GM12878 (cell line): ENCODE measurements around the gene C14orf119. TPM values are rescaled to one million over a fixed set of nuclear protein-coding genes. Genes with fewer than 3 reads are reported as not detected.

Source experiments
- ATAC-seq: fragments of 200-7000 bp; cut with Tn5 transposase; 3 replicates; pipeline ENCODE4 v1.9.1; 2020; ENCODE audit warnings: mild to moderate bottlenecking, moderate library complexity
- BruUV-seq: library from RNA; stranded (reverse); fragments of 400-500 nt; replicated peaks from 2 replicates; lab custom pipeline; 2021; lab: Mats Ljungman, UMichigan
- CTCF ChIA-PET: fragments of 300-600 bp; sonication (Branson Sonifier 250); formaldehyde crosslinking; extraction: SDS; loops from one replicate; lab custom pipeline; 2021; ENCODE audit warnings: inconsistent platforms; lab: Yijun Ruan, JAX
- POLR2A ChIA-PET: fragments of 350-600 bp; formaldehyde crosslinking; extraction: SDS; loops from one replicate; lab custom pipeline; 2021; ENCODE audit warnings: inconsistent platforms; lab: Charles Lee
- RAD21 ChIA-PET: fragments of 300-600 bp; sonication (Branson Sonifier 250); formaldehyde crosslinking; loops from one replicate; lab custom pipeline; 2023; ENCODE audit warnings: antibody characterized with exemption; ENCODE audit not compliant: unreplicated experiment; lab: Charles Lee
- SMC1A ChIA-PET: fragments of 300-600 bp; sonication (Branson Sonifier 250); formaldehyde crosslinking; loops from one replicate; lab custom pipeline; 2023; ENCODE audit not compliant: unreplicated experiment, uncharacterized antibody; lab: Charles Lee
- DNase-seq: peaks from one replicate; pipeline ENCODE4 v3.0.0-alpha.2; 2011; ENCODE audit warnings: low read depth, low spot score
- FAIRE-seq: peaks from 3 replicates; lab custom pipeline; 2011; peaks lifted over from hg19 to GRCh38; lab: Jason Lieb, UNC
- H2AFZ ChIP-seq: 2 replicates; pipeline ENCODE4 v1.6.0; 2011; ENCODE audit warnings: low read depth, low read length, control low read depth; ENCODE audit not compliant: control insufficient read depth
- H3K27ac ChIP-seq: 2 replicates; pipeline ENCODE4 v1.5.1; 2011; ENCODE audit warnings: control low read depth; ENCODE audit not compliant: control insufficient read depth, insufficient read depth
- H3K27me3 ChIP-seq, 2 experiments: replicated peaks in 1 of 2; 2 replicates each; pipeline versions ENCODE4 v1.6.0 to v1.6.1; 2011; ENCODE audit warnings: low read length in 1 of 2; ENCODE audit not compliant: control insufficient read depth in 2 of 2, insufficient read depth in 2 of 2
- H3K36me3 ChIP-seq, 2 experiments: 2 replicates each; pipeline ENCODE4 v1.5.1; 2011; ENCODE audit warnings: low read length in 1 of 2; ENCODE audit not compliant: control insufficient read depth in 2 of 2, insufficient read depth in 2 of 2
- H3K4me1 ChIP-seq: 2 replicates; pipeline ENCODE4 v1.6.1; 2011; ENCODE audit warnings: mild to moderate bottlenecking, low read length, moderate library complexity, mixed read lengths; ENCODE audit not compliant: control insufficient read depth, insufficient read depth
- H3K4me2 ChIP-seq: 2 replicates; pipeline ENCODE4 v1.6.0; 2011; ENCODE audit warnings: control low read depth; ENCODE audit not compliant: control insufficient read depth, insufficient read depth
- H3K4me3 ChIP-seq: fragments of 200-600 bp; sonication (generic); 2 replicates; pipeline ENCODE4 v1.5.1; 2016
- H3K79me2 ChIP-seq: 2 replicates; pipeline ENCODE4 v1.6.0; 2011; ENCODE audit warnings: low read length; ENCODE audit not compliant: control insufficient read depth, insufficient read depth
- H3K9ac ChIP-seq: 2 replicates; pipeline ENCODE4 v1.8.0; 2011; ENCODE audit warnings: low read length, control low read depth, mixed read lengths; ENCODE audit not compliant: control insufficient read depth, insufficient read depth
- H3K9me3 ChIP-seq: replicated peaks from 3 replicates; pipeline ENCODE4 v1.5.1; 2011; ENCODE audit warnings: mild to moderate bottlenecking, low read length; ENCODE audit not compliant: control insufficient read depth, insufficient read depth
- H4K20me1 ChIP-seq: 2 replicates; pipeline ENCODE4 v1.6.0; 2011; ENCODE audit not compliant: control insufficient read depth, insufficient read depth
- CHD4 ChIP-seq: fragments of 200-600 bp; sonication (generic); IDR thresholded peaks from 2 replicates; pipeline ENCODE4 v1.6.1; 2016; ENCODE audit warnings: mild to moderate bottlenecking
- DPF2 ChIP-seq: fragments of 450-650 bp; IDR thresholded peaks from 2 replicates; pipeline ENCODE4 v1.6.1; 2017; ENCODE audit warnings: mild to moderate bottlenecking
- EED ChIP-seq: sonication (generic); IDR thresholded peaks from 2 replicates; pipeline ENCODE4 v1.6.1; 2016; ENCODE audit warnings: antibody characterized with exemption, low read depth
- EGR1 ChIP-seq, 2 experiments: IDR thresholded peaks; 1 replicate in 1 of 2; 2 replicates in 1 of 2; pipeline ENCODE4 v1.6.1; 2011 to 2012; ENCODE audit warnings: low read depth in 2 of 2, low read length in 2 of 2, borderline replicate concordance in 1 of 2, mild to moderate bottlenecking in 1 of 2, moderate library complexity in 1 of 2
- NR2C1 ChIP-seq: fragments of 450-650 bp; IDR thresholded peaks from 2 replicates; pipeline ENCODE4 v1.6.1; 2017; ENCODE audit warnings: antibody characterized with exemption, mild to moderate bottlenecking, moderate library complexity
- PAX8 ChIP-seq: fragments of 450-650 bp; IDR thresholded peaks from 2 replicates; pipeline ENCODE4 v1.6.1; 2017; ENCODE audit warnings: mild to moderate bottlenecking, moderate library complexity
- SP1 ChIP-seq: IDR thresholded peaks from one replicate; pipeline ENCODE4 v1.6.1; 2011; ENCODE audit warnings: low read depth, low read length
- STAT1 ChIP-seq: fragments of 450-650 bp; conservative IDR thresholded peaks from 2 replicates; pipeline ENCODE4 v1.6.1; 2014; ENCODE audit warnings: antibody characterized with exemption, mild to moderate bottlenecking
- whole genome bisulfite sequencing: methylation state at CpG from one replicate; pipeline ENCODE4 v1.1.6; 2016; ENCODE audit warnings: low lambda C conversion rate; ENCODE audit not compliant: insufficient replicate concordance, insufficient coverage; ENCODE audit errors: missing lambda C conversion rate; 5-methylcytosine and 5-hydroxymethylcytosine counted together
- in situ Hi-C: fragments of 300-500 bp; cut with MboI; formaldehyde crosslinking; loops from 9 replicates; pipeline ENCODE4 v1.14.3; 2018; ENCODE audit warnings: mixed read lengths
- intact Hi-C: fragments of 100-400 bp; cut with micrococcal nuclease; formaldehyde crosslinking; loops from one replicate; pipeline ENCODE4 v1.14.2; 2022; ENCODE audit not compliant: unreplicated experiment
- polyA plus RNA-seq, 11 experiments: library from polyadenylated mRNA; depleted of rRNA in 4 of 11; unstranded in 6 of 11; stranded (reverse) in 5 of 11; fragments of >200 nt; fragmentation: Nextera tagmentation in 4 of 11; fragmentation: Illumina TruSeq in 1 of 11; extraction: Ambion mirVana in 4 of 11; extraction: Trizol in 1 of 11; gene quantifications; 1 replicate in 1 of 11; 2 replicates in 10 of 11; pipeline versions ENCODE4 v1.2.1 to v1.2.3, GENCODE V29; 2011 to 2016; ENCODE audit warnings: inconsistent platforms in 2 of 11, missing spikeins in 2 of 11, low read depth in 1 of 11
- total RNA-seq, 4 experiments: library from RNA; depleted of rRNA in 3 of 4; stranded (reverse); fragments of >200 nt in 3 of 4; fragmentation: Illumina TruSeq in 1 of 4; extraction: Trizol in 1 of 4; gene quantifications; 2 replicates each; pipeline versions ENCODE4 v1.2.1 to v1.2.3, GENCODE V29; 2013 to 2021
- TF ChIP-seq, protein P1 (sequence below): IDR thresholded peaks from 2 replicates; pipeline ENCODE4 v1.6.1; 2011; ENCODE audit warnings: mild to moderate bottlenecking, low read depth, low read length, moderate library complexity; ENCODE audit not compliant: insufficient replicate concordance
- TF ChIP-seq, protein P2 (sequence below): fragments of 450-650 bp; IDR thresholded peaks from 2 replicates; pipeline ENCODE4 v1.6.1; 2016; ENCODE audit warnings: mild to moderate bottlenecking
- TF ChIP-seq, protein P3 (sequence below): IDR thresholded peaks from 2 replicates; pipeline ENCODE4 v1.6.1; 2012; ENCODE audit warnings: low read depth, low read length, improper control_type of control experiment
- TF ChIP-seq, protein P4 (sequence below): IDR thresholded peaks from 2 replicates; pipeline ENCODE4 v1.6.1; 2012; ENCODE audit warnings: low read length, inconsistent platforms
- TF ChIP-seq, protein P5 (sequence below): fragments of 450-650 bp; formaldehyde crosslinking; IDR thresholded peaks from 2 replicates; pipeline ENCODE4 v1.5.0; 2022; ENCODE audit warnings: mild to moderate bottlenecking, missing genetic modification characterization

C14orf119 gene
- total and polyA plus RNA-seq, 10 of the 15 experiments (the other 5 are each of a cell fraction or from before 2014, with no cell fraction given), result 32.3 to 228 (median 57.6) TPM

DNA sequence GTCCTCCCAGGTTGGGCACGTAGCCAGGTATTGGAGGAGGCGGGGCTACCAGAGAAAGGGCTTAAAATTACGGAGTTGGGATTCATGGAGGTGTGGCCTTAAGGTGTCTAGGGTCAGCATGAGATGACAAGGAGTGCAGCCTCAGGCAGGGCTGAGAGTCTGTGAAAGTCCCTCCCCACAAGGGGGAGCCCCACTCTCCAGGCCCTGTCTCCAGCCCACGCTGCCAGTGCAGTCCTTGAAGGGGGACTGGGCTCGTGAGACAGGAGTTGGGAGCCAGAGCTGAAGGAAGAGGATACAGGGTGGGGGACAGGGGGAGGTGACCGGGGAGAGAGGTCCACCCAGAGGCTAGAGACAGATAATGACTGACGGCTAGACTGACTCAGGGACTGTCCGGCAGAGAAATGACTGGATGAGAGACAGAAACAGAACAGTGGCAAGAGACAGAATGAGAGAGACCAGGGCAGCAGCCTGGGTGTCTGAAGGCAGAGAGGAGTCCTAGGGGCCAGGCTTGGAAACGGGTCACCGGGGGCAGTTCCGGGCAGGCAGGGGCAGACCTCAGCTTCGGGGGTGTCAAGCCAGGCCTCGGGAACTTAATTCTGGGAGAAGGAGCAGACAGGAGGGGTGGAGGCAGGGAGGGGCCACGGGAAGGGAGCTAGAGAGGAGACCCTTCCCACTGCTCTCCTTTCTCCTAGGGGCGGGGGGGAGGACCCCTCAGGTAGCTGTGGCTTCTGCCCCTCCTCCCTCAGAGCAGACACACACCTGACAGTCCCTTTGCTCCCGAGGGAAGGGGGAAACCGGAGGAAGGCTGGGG is 39.0 kb upstream of the C14orf119 start:
- Histone ChIP-seq H3K36me3 (peaks cover 12 to 15% of the 10 kb centered on the region in 2 experiments), H3K4me3 (no peak overlapping the region), H3K27me3 (no peaks in the 10 kb centered on the region), H3K27ac (no peak overlapping the region), H3K9ac (no peak overlapping the region), H2AFZ (peak overlapping the region; percentile 76), H3K9me3 (no peaks in the 10 kb centered on the region), H3K4me1 (peaks cover 12% of the 10 kb centered on the region), H3K79me2 (no peaks in the 10 kb centered on the region), H3K4me2 (peak overlapping the region; percentile 100), H4K20me1 (no peaks in the 10 kb centered on the region)
- FAIRE-seq (peak; percentile 98), ATAC-seq (peak; percentile 86), DNase-seq (no peak)
- ChIA-PET SMC1A (interaction anchor here (0.5 to 8.7 kb wide), 10 partner anchors 12 to 360 kb away, joined by 3 to 156 read pairs (median 4); partner anchors contain the start of gene PRMT5), RAD21 (interaction anchor here (1.0 to 10.8 kb wide), 8 partner anchors 39 to 491 kb away, joined by 3 to 224 read pairs (median 8); partner anchors contain the start of genes ACIN1, AJUBA and C14orf119), CTCF (interaction anchor here (0.7 to 18.3 kb wide), 18 partner anchors 12 to 523 kb away, joined by 3 to 853 read pairs (median 4); partner anchors contain the start of genes ACIN1, AJUBA, C14orf119 and HAUS4), POLR2A (interaction anchor here (0.6 to 1.4 kb wide), 4 partner anchors 61 to 98 kb away, joined by 3 to 9 read pairs (median 4); no protein-coding TSS in a partner anchor)
- no TSS peak for BruUV-seq
- in situ Hi-C loops, result no loop called here
- intact Hi-C loops, result loop anchor here (2.0 to 5.0 kb wide), 3 partner anchors 84 to 484 kb away; partner anchors contain the start of gene PRMT5
- WGBS, result 1% methylated on average over 17 of the region's 17 CpGs
- TF ChIP-seq, protein P1, sequence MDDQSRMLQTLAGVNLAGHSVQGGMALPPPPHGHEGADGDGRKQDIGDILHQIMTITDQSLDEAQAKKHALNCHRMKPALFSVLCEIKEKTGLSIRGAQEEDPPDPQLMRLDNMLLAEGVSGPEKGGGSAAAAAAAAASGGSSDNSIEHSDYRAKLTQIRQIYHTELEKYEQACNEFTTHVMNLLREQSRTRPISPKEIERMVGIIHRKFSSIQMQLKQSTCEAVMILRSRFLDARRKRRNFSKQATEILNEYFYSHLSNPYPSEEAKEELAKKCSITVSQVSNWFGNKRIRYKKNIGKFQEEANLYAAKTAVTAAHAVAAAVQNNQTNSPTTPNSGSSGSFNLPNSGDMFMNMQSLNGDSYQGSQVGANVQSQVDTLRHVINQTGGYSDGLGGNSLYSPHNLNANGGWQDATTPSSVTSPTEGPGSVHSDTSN, result peak; percentile 37
- TF ChIP-seq, protein P2, sequence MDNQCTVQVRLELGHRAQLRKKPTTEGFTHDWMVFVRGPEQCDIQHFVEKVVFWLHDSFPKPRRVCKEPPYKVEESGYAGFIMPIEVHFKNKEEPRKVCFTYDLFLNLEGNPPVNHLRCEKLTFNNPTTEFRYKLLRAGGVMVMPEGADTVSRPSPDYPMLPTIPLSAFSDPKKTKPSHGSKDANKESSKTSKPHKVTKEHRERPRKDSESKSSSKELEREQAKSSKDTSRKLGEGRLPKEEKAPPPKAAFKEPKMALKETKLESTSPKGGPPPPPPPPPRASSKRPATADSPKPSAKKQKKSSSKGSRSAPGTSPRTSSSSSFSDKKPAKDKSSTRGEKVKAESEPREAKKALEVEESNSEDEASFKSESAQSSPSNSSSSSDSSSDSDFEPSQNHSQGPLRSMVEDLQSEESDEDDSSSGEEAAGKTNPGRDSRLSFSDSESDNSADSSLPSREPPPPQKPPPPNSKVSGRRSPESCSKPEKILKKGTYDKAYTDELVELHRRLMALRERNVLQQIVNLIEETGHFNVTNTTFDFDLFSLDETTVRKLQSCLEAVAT, result 0 out of 2 replicates have a peak, but pooled peaks have one; percentile 18
- TF ChIP-seq EED (no peak), CHD4 (no peak), EGR1 (IDR thresholded peaks at IDR 0.05; ENCODE audit: borderline replicate concordance in 1 of 2, low read depth in 2 of 2, low read length in 2 of 2) (peak in 1 of 2 experiments; percentile 72; a peak in 2 of 3 replicates), NR2C1 (no peak), PAX8 (no peak), STAT1 (0 out of 2 replicates have a peak, but pooled peaks have one; percentile 62), DPF2 (no peak), SP1 (no peak)
- TF ChIP-seq, protein P3, sequence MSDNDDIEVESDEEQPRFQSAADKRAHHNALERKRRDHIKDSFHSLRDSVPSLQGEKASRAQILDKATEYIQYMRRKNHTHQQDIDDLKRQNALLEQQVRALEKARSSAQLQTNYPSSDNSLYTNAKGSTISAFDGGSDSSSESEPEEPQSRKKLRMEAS, result no peak
- TF ChIP-seq, protein P4, sequence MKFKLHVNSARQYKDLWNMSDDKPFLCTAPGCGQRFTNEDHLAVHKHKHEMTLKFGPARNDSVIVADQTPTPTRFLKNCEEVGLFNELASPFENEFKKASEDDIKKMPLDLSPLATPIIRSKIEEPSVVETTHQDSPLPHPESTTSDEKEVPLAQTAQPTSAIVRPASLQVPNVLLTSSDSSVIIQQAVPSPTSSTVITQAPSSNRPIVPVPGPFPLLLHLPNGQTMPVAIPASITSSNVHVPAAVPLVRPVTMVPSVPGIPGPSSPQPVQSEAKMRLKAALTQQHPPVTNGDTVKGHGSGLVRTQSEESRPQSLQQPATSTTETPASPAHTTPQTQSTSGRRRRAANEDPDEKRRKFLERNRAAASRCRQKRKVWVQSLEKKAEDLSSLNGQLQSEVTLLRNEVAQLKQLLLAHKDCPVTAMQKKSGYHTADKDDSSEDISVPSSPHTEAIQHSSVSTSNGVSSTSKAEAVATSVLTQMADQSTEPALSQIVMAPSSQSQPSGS, result no peak
- TF ChIP-seq, protein P5, sequence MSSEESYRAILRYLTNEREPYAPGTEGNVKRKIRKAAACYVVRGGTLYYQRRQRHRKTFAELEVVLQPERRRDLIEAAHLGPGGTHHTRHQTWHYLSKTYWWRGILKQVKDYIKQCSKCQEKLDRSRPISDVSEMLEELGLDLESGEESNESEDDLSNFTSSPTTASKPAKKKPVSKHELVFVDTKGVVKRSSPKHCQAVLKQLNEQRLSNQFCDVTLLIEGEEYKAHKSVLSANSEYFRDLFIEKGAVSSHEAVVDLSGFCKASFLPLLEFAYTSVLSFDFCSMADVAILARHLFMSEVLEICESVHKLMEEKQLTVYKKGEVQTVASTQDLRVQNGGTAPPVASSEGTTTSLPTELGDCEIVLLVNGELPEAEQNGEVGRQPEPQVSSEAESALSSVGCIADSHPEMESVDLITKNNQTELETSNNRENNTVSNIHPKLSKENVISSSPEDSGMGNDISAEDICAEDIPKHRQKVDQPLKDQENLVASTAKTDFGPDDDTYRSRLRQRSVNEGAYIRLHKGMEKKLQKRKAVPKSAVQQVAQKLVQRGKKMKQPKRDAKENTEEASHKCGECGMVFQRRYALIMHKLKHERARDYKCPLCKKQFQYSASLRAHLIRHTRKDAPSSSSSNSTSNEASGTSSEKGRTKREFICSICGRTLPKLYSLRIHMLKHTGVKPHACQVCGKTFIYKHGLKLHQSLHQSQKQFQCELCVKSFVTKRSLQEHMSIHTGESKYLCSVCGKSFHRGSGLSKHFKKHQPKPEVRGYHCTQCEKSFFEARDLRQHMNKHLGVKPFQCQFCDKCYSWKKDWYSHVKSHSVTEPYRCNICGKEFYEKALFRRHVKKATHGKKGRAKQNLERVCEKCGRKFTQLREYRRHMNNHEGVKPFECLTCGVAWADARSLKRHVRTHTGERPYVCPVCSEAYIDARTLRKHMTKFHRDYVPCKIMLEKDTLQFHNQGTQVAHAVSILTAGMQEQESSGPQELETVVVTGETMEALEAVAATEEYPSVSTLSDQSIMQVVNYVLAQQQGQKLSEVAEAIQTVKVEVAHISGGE (CRISPR knock-in tag), result no peak
